ENCODE data around the gene S100A4. TPM values are rescaled to one million over a fixed set of nuclear protein-coding genes. Genes with fewer than 3 reads are reported as not detected.

Gene S100A4
- total RNA-seq, 1 experiment from 2014 or later = 22.7 TPM

DNA sequence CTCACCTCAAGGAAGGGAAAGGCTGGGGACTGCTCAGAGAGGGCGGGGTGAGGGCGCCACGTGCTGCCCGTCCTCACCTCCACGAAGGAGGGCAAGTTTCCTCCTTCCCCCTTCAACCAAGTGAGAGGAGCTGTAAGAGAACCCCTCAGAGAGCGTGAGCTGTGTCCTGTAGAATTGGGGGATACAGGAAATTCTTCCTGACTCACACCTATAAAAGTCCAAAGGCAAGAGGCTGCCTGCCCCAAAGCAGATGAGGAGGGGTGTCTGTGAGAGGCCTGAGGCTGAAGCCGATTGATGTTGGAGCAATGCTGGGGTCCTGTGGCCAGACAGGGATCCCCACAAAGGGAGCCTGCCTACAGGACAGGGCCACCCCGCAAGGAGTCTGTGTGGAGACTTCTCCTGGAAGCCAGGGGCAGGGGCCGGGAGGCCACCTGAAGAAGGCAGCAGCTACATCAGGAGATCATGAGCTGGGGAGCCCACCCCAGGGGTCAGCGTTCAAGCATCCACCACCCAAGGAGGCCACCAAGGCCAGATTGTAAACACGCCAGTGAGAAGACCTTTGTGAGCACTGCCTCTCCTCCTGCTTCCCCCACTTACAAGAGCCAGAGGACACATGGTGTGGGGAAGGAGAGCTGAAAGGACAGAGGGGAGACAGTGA lies 37.6 kb downstream of the S100A4 start (continued):
- TF ChIP-seq ZBTB21 (CRISPR knock-in tag; IDR thresholded peaks at IDR 0.05; ENCODE audit: borderline replicate concordance) = no peak

DNA sequence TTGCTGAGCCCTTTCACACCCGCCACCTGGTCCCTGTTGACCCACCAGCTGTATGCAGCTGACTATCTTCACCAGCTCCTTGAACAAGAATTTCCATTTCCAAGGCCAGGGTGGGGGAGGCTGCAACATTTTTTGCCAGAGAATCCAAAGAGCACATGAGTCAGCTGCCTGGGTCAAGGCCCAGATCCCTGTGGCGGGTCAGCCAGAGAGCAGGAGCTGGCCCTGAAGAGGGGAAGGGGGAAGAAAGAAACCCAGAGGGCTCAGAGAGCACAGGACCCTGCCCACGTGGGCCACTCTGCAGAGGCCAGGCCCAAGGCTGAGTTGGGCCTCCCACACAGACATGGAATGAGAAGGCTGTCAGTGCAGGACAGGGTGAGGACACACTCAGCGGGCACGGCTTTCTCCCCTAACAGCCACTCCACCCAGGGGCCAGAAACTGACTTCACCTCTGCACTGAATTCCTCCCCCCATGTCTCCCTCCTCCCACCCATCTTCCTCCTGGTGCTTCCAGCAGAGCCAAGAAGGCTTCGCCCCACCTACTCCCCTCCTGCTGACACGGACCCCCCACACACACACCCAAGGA lies 38.7 kb downstream of the S100A4 start:
- ATAC-seq (no peak), DNase-seq (ENCODE audit: low spot score) (no peak)
- TF ChIP-seq PREB (CRISPR knock-in tag; IDR thresholded peaks at IDR 0.05; ENCODE audit: borderline replicate concordance) (no peak), ZBTB21 (CRISPR knock-in tag; IDR thresholded peaks at IDR 0.05; ENCODE audit: borderline replicate concordance) (no peak), ZNF416 (CRISPR knock-in tag; IDR thresholded peaks at IDR 0.05) (no peak), KAT7 (CRISPR knock-in tag; IDR thresholded peaks at IDR 0.05; ENCODE audit: borderline replicate concordance) (no peak), ZNF317 (CRISPR knock-in tag; IDR thresholded peaks at IDR 0.05; ENCODE audit: borderline replicate concordance, low read depth) (no peak), EMX1 (CRISPR knock-in tag; IDR thresholded peaks at IDR 0.05) (no peak), TCF7 (CRISPR knock-in tag; IDR thresholded peaks at IDR 0.05; ENCODE audit: low read depth) (no peak), HMGXB4 (CRISPR knock-in tag; IDR thresholded peaks at IDR 0.05) (no peak)
- Mint-ChIP-seq H3K4me1 (peaks cover 3% of the 10 kb centered on the region; the same call in 1 of the 2 replicates), H3K36me3 (no peaks in the 10 kb centered on the region), H3K27me3 (ENCODE audit: low read depth) (peaks cover 9% of the 10 kb centered on the region), H3K9me3 (no peaks in the 10 kb centered on the region), H3K27ac (no peak overlapping the region), H3K4me3 (no peak overlapping the region)
- POLR2A ChIA-PET = no interaction called here
- CTCF ChIA-PET = interaction anchor here (0.7 to 5.5 kb wide), 5 partner anchors 12 to 154 kb away, joined by 3 to 33 read pairs (median 7); no protein-coding TSS in a partner anchor

DNA sequence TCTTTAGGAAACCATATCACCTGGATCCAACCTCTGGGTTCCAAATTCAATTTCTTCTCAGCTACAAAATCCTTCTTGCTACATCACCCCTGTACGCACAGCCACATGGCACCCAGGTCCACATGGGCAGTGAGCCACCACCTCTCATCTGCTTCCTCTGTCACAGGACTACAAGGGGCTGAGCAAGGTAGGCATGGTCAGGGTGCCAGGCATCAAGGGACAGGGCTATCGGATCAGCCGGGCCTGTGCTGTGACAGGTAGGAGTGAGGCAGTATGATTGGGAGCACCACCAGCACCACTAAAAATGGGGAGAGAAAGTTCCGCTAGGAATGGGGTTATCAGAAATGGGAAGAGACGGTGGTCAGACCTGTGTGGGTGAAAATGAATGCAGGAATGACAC lies 39.2 kb downstream of the S100A4 start:
- no peak for TF ChIP-seq ZNF219 (CRISPR knock-in tag; IDR thresholded peaks at IDR 0.05; ENCODE audit: borderline replicate concordance)
- no peak for TF ChIP-seq NFE2L1 (CRISPR knock-in tag; IDR thresholded peaks at IDR 0.05)
- TF ChIP-seq, protein P1, sequence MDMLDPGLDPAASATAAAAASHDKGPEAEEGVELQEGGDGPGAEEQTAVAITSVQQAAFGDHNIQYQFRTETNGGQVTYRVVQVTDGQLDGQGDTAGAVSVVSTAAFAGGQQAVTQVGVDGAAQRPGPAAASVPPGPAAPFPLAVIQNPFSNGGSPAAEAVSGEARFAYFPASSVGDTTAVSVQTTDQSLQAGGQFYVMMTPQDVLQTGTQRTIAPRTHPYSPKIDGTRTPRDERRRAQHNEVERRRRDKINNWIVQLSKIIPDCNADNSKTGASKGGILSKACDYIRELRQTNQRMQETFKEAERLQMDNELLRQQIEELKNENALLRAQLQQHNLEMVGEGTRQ (CRISPR knock-in tag; IDR thresholded peaks at IDR 0.05) = no peak
- TF ChIP-seq ZMAT4 (CRISPR knock-in tag; IDR thresholded peaks at IDR 0.05) = no peak
- no peak for TF ChIP-seq ZNF138 (CRISPR knock-in tag; conservative IDR thresholded peaks at IDR 0.05)
- TF ChIP-seq ETV6 (CRISPR knock-in tag; IDR thresholded peaks at IDR 0.05) = no peak
- TF ChIP-seq, protein P2, sequence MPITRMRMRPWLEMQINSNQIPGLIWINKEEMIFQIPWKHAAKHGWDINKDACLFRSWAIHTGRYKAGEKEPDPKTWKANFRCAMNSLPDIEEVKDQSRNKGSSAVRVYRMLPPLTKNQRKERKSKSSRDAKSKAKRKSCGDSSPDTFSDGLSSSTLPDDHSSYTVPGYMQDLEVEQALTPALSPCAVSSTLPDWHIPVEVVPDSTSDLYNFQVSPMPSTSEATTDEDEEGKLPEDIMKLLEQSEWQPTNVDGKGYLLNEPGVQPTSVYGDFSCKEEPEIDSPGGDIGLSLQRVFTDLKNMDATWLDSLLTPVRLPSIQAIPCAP (CRISPR knock-in tag; IDR thresholded peaks at IDR 0.05) = no peak
- TF ChIP-seq FOXK1 (CRISPR knock-in tag; IDR thresholded peaks at IDR 0.05) = no peak
- no peak for TF ChIP-seq ZNF232 (CRISPR knock-in tag; IDR thresholded peaks at IDR 0.05)
- no peak for TF ChIP-seq FOXJ3 (CRISPR knock-in tag; IDR thresholded peaks at IDR 0.05; ENCODE audit: borderline replicate concordance)
- TF ChIP-seq ZNF121 (CRISPR knock-in tag; IDR thresholded peaks at IDR 0.05) = no peak
- TF ChIP-seq NR2C2 (CRISPR knock-in tag; IDR thresholded peaks at IDR 0.05) = no peak
- no peak for TF ChIP-seq TCF7 (CRISPR knock-in tag; IDR thresholded peaks at IDR 0.05; ENCODE audit: low read depth)
- TF ChIP-seq RELA (CRISPR knock-in tag; IDR thresholded peaks at IDR 0.05; ENCODE audit: borderline replicate concordance) = no peak
- TF ChIP-seq, protein P3, sequence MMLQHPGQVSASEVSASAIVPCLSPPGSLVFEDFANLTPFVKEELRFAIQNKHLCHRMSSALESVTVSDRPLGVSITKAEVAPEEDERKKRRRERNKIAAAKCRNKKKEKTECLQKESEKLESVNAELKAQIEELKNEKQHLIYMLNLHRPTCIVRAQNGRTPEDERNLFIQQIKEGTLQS (CRISPR knock-in tag; conservative IDR thresholded peaks at IDR 0.05) = no peak
- TF ChIP-seq ZNF263 (CRISPR knock-in tag; IDR thresholded peaks at IDR 0.05; ENCODE audit: low read depth) = no peak
- Mint-ChIP-seq H3K27ac (no peak overlapping the region), H3K36me3 (no peaks in the 10 kb centered on the region), H3K27me3 (ENCODE audit: low read depth) (peaks cover 4% of the 10 kb centered on the region; the same call in 1 of the 2 replicates), H3K9me3 (no peaks in the 10 kb centered on the region), H3K4me3 (no peak overlapping the region), H3K4me1 (peaks cover 3% of the 10 kb centered on the region; the same call in 1 of the 2 replicates)
- ChIA-PET POLR2A (no interaction called here), CTCF (interaction anchor here (0.7 to 5.5 kb wide), 4 partner anchors 11 to 153 kb away, joined by 3 to 33 read pairs (median 6); no protein-coding TSS in a partner anchor)
- no peak for ATAC-seq
- DNase-seq (ENCODE audit: low spot score) = no peak

Data from WTC11 (cell line).